Measurements from ENCODE around the gene TRIM72.

TRIM72 gene

GRCh38 chr16:31248344-31248743, 34.4 kb downstream of the TRIM72 start:
- Histone ChIP-seq H3K79me2 (ENCODE audit: insufficient read depth, low read depth) (no peaks in the 10 kb centered on the region), H3K4me3 (IDR thresholded peaks at IDR 0.05; ENCODE audit: insufficient read depth, low read depth, low read length) (no peak overlapping the region), H3K4me1 (ENCODE audit: low read depth, poor library complexity, severe bottlenecking) (no peaks in the 10 kb centered on the region), H3K27ac (no peak overlapping the region), H3K4me2 (no peak overlapping the region), H3K9ac (no peak overlapping the region), H4K20me1 (ENCODE audit: insufficient read depth) (no peaks in the 10 kb centered on the region), H3K27me3 (ENCODE audit: insufficient read depth, low read depth) (no peaks in the 10 kb centered on the region), H2AFZ (ENCODE audit: low read depth) (no peak overlapping the region), H3K36me3 (ENCODE audit: insufficient read depth) (no peaks in the 10 kb centered on the region)
- TF ChIP-seq CTCF (conservative IDR thresholded peaks at IDR 0.05; ENCODE audit: low read depth, low read length): no peak

GRCh38 chr16:31250782-31251384, 37.0 kb downstream of the TRIM72 start:
- Histone ChIP-seq H3K79me2 (ENCODE audit: insufficient read depth, low read depth) (no peaks in the 10 kb centered on the region), H3K9ac (no peak overlapping the region), H3K27ac (no peak overlapping the region), H3K4me1 (ENCODE audit: low read depth, poor library complexity, severe bottlenecking) (no peaks in the 10 kb centered on the region), H3K36me3 (ENCODE audit: insufficient read depth) (no peaks in the 10 kb centered on the region), H3K4me3 (IDR thresholded peaks at IDR 0.05; ENCODE audit: insufficient read depth, low read depth, low read length) (no peak overlapping the region), H3K4me2 (no peak overlapping the region), H2AFZ (ENCODE audit: low read depth) (no peak overlapping the region), H4K20me1 (ENCODE audit: insufficient read depth) (no peaks in the 10 kb centered on the region), H3K27me3 (ENCODE audit: insufficient read depth, low read depth) (no peaks in the 10 kb centered on the region)
- TF ChIP-seq CTCF (conservative IDR thresholded peaks at IDR 0.05; ENCODE audit: low read depth, low read length): no peak

DNA sequence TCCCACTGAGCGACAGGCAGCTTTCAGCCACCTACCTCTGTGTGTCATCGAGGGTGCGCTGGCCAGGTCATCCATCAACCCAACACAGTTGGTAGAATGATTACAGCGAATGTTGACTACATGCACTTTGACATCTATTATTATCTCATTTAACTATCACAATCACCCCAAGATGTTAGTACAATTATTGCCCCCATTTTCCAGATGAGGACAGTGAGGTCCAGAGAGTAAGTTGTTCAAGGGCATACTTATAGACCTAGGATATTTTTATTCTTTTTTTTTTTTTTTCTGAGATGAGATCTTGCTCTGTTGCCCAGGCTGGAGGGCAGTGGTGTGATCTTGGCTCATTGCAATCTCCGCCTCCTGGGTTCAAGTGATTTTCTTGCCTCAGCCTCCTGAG, 37.5 kb downstream of the TRIM72 start:
- no peak overlapping the region for H3K4me3 ChIP-seq (IDR thresholded peaks at IDR 0.05; ENCODE audit: insufficient read depth, low read depth, low read length)
- H3K9ac ChIP-seq: no peak overlapping the region
- H3K36me3 ChIP-seq (ENCODE audit: insufficient read depth): no peaks in the 10 kb centered on the region
- no peaks in the 10 kb centered on the region for H3K27me3 ChIP-seq (ENCODE audit: insufficient read depth, low read depth)
- no peaks in the 10 kb centered on the region for H3K4me1 ChIP-seq (ENCODE audit: low read depth, poor library complexity, severe bottlenecking)
- no peaks in the 10 kb centered on the region for H4K20me1 ChIP-seq (ENCODE audit: insufficient read depth)
- H3K79me2 ChIP-seq (ENCODE audit: insufficient read depth, low read depth): no peaks in the 10 kb centered on the region
- no peak overlapping the region for H3K27ac ChIP-seq
- TF ChIP-seq CTCF (conservative IDR thresholded peaks at IDR 0.05; ENCODE audit: low read depth, low read length): no peak
- H3K4me2 ChIP-seq: no peak overlapping the region
- no peak overlapping the region for H2AFZ ChIP-seq (ENCODE audit: low read depth)

DNA sequence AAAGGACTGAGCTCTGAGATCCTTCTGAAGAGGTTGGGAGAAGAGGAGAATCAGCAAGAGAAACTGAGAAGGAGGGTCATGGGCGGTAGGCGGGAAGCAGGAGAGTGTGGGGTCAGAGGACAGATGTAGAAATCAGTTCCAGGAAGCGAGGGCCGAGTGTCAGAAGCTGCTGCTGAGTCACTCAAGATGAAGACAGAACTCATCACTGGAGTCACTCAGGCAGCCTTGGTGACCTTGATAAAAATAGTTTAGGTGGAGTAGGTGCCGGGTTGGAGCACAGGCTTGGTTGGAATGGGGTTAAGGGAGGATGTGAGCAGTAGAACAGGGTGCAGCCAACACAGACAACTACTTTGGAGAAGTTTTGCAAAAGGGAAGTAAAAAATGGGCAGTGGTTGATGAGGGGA, 39.7 kb downstream of the TRIM72 start:
- TF ChIP-seq CTCF (conservative IDR thresholded peaks at IDR 0.05; ENCODE audit: low read depth, low read length): no peak
- Histone ChIP-seq H3K27me3 (ENCODE audit: insufficient read depth, low read depth) (no peaks in the 10 kb centered on the region), H2AFZ (ENCODE audit: low read depth) (no peak overlapping the region)

More for the DNA sequence above, 39.7 kb downstream of the TRIM72 start:
- Histone ChIP-seq H3K4me3 (IDR thresholded peaks at IDR 0.05; ENCODE audit: insufficient read depth, low read depth, low read length) (no peak overlapping the region), H3K4me1 (ENCODE audit: low read depth, poor library complexity, severe bottlenecking) (no peaks in the 10 kb centered on the region), H3K36me3 (ENCODE audit: insufficient read depth) (no peaks in the 10 kb centered on the region), H4K20me1 (ENCODE audit: insufficient read depth) (no peaks in the 10 kb centered on the region), H3K79me2 (ENCODE audit: insufficient read depth, low read depth) (no peaks in the 10 kb centered on the region), H3K27ac (no peak overlapping the region), H3K9ac (no peak overlapping the region), H3K4me2 (no peak overlapping the region)

All from KMS-11 (cell line).